AG09319 (cell line): ENCODE data around the gene ZNF688.
A peak's percentile ranks its signal among the peaks of the same experiment; 100 is the strongest.
"Not testable (repeated sequence)": the region's sequence is repeated elsewhere in the genome, so short reads cannot be mapped to it uniquely, and the experiment has no call there.

Experiments
- DNase-seq: peaks from one replicate; pipeline ENCODE4 v3.0.0-alpha.2; 2010; ENCODE audit warnings: low read depth; ENCODE audit errors: extremely low read depth
- CTCF ChIP-seq: IDR thresholded peaks from 2 replicates; pipeline ENCODE4 v1.5.1; 2011; ENCODE audit warnings: low read depth, mild to moderate bottlenecking, inconsistent platforms, low read length, moderate library complexity

ZNF688 gene

GRCh38 chr16:30526823-30527634 lies 44.5 kb downstream of the ZNF688 start:
- TF ChIP-seq CTCF: peak; percentile 13
- DNase-seq: peak; percentile 93

- no peak for DNase-seq
- TF ChIP-seq CTCF: no peak
Measured at GRCh38 chr16:30526137-30526822, 45.2 kb downstream of the ZNF688 start, which contains the start of gene ZNF768. TSS of gene ZNF768 (minus strand) at chr16:30526566. CDS start at chr16:30526413, 153 bp downstream.

DNA sequence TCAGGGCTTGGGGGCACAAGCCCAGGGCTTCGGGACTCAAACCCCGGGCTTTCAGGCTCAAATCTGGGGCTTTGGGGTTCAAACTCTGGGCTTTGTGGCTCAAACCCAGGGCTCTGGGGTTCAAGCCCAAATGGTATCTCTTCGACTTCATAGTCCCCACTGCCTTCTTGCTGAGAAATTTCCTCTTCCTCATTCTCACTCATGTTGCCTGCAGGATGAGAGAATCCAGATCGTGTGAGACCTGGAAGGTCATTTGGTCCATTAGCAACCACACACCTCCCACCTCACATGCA lies 45.7 kb downstream of the ZNF688 start:
- TF ChIP-seq CTCF: no peak
- DNase-seq: no peak

DNA sequence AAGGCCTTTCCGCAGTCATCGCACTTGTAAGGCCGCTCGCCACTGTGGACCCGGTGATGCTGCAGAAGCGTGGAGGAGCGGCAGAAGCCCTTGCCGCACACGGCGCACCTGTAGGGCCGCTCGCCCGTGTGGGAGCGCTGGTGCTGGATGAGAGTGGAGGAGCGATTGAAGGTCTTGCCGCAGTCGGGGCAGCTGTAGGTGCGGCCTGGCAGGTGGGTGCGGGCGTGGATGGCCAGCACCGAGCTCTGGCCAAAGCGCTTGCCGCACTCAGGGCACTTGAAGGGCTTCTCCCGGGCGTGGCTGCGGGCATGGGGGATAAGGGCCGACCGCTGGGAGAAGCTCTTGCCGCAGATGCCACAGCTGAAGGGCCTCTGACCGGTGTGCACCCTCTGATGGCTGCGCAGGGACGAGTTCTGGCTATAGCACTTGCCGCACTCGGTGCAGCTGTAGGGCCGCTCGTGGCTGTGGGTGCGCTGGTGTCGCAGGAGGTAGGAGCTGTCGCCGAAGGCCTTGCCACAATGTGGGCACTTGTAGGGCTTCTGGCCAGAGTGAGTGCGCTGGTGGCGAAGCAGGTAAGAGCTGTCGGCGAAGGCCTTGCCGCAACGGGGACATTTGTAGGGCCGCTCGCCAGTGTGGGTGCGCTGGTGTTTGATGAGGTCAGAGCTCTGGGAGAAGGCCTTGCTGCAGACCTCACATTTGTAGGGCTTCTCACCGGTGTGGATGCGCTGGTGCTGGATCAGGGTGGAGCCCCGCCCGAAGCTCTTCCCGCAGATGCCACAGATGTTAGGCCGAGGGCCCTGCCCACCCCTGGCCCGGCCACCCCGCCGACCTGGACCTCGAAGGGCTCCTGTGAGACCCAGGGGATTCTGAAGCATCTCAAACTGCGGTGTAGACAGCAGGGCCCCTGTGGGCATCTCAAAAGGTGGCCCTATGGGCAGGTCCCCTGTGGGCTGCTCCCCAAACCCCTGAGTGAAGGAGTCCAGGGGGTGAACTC lies 46.6 kb downstream of the ZNF688 start:
- DNase-seq: no peak
- no peak for TF ChIP-seq CTCF

GRCh38 chr16:30523768-30524574 lies 47.5 kb downstream of the ZNF688 start:
- no peak for TF ChIP-seq CTCF
- DNase-seq: no peak

DNA sequence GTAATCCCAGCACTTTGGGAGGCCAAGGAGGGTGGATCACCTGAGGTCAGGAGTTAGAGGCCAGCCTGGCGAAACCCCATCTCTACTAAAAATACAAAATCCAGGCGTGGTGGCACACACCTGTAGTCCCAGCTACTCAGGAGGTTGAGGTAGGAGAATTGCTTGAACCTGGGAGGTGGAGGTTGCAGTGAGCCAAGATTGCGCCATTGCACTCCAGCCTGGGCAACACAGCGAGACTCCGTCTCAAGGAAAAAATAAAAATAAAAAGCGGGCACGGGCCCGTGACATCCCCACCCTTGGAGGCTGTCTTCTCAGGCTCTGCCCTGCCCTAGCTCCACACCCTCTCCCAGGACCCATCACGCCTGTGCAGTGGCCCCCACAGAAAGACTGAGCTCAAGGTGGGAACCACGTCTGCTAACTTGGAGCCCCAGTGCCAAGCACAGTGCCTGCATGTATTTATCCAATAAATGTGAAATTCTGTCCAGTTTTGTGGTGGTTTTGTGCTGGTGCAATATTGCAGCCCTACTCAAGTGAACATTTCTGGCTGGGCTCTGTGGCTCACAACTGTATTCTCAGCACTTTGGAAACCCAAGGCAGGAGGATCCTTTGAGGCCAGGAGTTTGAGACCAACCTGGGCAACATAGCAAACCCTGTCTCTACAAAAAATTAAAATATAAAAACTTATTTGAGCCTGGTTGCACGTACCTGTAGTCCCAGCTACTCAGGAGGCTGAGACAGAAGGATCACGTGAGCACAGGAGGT lies 48.6 kb downstream of the ZNF688 start:
- DNase-seq: not testable (repeated sequence)
